ENCODE measurements around the gene NRXN3.

- TF ChIP-seq CTCF (IDR thresholded peaks at IDR 0.05) (no peak), POLR2A (IDR thresholded peaks at IDR 0.05) (no peak), POLR2AphosphoS5 (IDR thresholded peaks at IDR 0.05) (no peak)
Measured at GRCh38 chr14:78829274-78829673, 659.1 kb downstream of the NRXN3 start.
